HG03045 (cell line): ENCODE measurements around the gene ATP2A1.
A peak's percentile ranks its signal among the peaks of the same experiment; 100 is the strongest.
"Not testable (repeated sequence)": the region's sequence is repeated elsewhere in the genome, so short reads cannot be mapped to it uniquely, and the experiment has no call there.

ENCODE experiments used
- ATAC-seq: cut with Tn5 transposase; IDR thresholded peaks from one replicate; pipeline ENCODE4 v1.9.1; 2021; ENCODE audit warnings: mild to moderate bottlenecking, moderate library complexity; ENCODE audit not compliant: unreplicated experiment

ATP2A1 gene

GRCh38 chr16:28932339-28933141 is 54.3 kb downstream of the ATP2A1 start:
- no peak for ATAC-seq

DNA sequence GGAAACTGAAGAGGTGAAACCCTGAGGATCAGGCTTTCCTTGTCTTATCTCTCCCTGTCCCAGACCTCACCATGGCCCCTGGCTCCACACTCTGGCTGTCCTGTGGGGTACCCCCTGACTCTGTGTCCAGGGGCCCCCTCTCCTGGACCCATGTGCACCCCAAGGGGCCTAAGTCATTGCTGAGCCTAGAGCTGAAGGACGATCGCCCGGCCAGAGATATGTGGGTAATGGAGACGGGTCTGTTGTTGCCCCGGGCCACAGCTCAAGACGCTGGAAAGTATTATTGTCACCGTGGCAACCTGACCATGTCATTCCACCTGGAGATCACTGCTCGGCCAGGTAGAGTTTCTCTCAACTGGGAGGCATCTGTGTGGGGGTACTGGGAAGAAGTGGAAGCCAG is 54.9 kb downstream of the ATP2A1 start:
- ATAC-seq, result no peak

- ATAC-seq, result no peak
Observed at GRCh38 chr16:28935346-28935745, 57.1 kb downstream of the ATP2A1 start.

DNA sequence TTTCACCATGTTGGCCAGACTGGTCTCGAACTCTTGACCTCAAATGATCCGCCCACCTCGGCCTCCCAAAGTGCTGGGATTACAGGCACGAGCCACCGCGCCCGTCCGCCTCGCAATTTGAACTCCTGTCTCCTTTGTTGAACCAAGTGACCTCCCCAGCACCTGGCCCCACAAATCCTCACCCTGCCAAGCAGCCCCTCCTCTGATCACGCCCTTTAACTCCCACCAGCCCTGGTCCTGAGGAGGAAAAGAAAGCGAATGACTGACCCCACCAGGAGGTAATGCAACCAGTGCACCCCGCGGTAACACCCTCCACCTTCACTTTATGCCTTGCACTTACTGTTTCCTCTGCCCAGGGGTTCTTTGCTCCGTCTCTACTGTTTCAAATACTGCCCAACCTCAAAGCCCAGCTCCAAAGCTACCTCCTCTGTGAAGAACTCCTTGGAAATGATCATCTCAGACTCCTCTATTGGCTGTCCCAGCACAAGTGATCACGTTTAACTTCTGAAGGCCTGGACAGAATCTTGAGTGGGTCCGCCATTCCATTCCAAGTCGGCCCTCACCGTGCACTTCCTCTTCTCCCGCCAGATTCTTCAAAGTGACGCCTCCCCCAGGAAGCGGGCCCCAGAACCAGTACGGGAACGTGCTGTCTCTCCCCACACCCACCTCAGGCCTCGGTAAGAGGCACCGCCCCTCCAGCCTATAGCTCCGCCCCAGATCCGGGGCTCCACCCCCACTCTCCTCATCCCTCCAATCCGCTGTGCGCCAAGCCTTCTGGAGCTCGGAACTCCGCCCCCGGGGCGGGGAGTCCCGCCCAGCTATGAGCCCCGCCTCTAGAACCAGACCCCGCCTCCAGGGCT is 57.9 kb downstream of the ATP2A1 start:
- ATAC-seq, result peak; percentile 68

DNA sequence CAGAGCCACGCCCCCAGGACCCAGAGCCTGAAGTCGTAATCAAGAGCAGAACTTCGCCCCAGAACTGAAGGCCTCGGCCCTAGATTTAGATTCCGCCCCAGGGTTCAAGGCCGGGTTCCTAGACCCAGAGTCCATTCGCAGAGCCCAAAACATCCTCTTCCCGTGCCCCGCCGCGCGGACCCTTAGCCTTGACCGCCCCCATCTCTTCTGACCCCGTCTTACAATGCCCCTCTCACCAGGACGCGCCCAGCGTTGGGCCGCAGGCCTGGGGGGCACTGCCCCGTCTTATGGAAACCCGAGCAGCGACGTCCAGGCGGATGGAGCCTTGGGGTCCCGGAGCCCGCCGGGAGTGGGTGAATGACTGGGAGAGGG is 58.5 kb downstream of the ATP2A1 start:
- no peak for ATAC-seq

DNA sequence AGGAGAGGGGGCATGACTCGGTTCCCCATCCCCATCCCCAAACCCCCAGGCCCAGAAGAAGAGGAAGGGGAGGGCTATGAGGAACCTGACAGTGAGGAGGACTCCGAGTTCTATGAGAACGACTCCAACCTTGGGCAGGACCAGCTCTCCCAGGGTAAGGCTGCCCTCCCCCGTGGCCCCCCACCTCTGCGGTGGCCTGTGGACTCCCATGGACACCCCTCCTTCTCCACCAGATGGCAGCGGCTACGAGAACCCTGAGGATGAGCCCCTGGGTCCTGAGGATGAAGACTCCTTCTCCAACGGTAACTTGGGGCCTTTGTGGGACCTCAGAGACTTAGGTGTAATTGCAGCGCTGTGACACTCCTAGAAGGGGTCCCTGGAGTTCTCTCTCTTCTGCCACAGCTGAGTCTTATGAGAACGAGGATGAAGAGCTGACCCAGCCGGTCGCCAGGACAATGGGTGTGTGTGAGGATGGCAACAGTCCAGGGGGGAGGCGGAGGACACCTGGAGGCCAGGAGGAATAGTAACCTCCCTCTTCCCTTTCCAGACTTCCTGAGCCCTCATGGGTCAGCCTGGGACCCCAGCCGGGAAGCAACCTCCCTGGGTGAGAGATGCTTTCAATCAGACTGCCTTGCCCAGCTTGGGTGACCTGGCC is 59.1 kb downstream of the ATP2A1 start:
- ATAC-seq, result no peak

- no peak for ATAC-seq
Observed at GRCh38 chr16:28938721-28939120, 60.4 kb downstream of the ATP2A1 start.

GRCh38 chr16:28939825-28940224 is 61.5 kb downstream of the ATP2A1 start:
- ATAC-seq, result not testable (repeated sequence)

GRCh38 chr16:28943281-28943680 is 65.0 kb downstream of the ATP2A1 start:
- ATAC-seq, result no peak

- ATAC-seq, result no peak
Observed at GRCh38 chr16:28946681-28947080, 68.4 kb downstream of the ATP2A1 start.

GRCh38 chr16:28950648-28951409 is 72.5 kb downstream of the ATP2A1 start, which contains the start of gene NFATC2IP:
NFATC2IP (plus strand) TSS chr16:28950937; CDS start chr16:28951012, 75 bp downstream.
- peak; percentile 89 for ATAC-seq

GRCh38 chr16:28951410-28951943 is 73.2 kb downstream of the ATP2A1 start:
- no peak for ATAC-seq
